ENCODE measurements around the gene ELL.

ELL gene

GRCh38 chr19:18397242-18398202, 124.3 kb downstream of the ELL start, which contains the start of gene LRRC25:
Gene LRRC25, minus strand, starts transcription at chr19:18397622. Its CDS starts 659 bp downstream, at chr19:18396963.
- Histone ChIP-seq H3K36me3 (replicated peaks; ENCODE audit: low read depth, low read length) (no peaks in the 10 kb centered on the region), H3K4me3 (ENCODE audit: low read length) (peak within 1 kb of the TSS; percentile 82), H3K79me2 (ENCODE audit: low read length) (no peaks in the 10 kb centered on the region), H3K9me3 (ENCODE audit: insufficient read depth, low read length) (no peaks in the 10 kb centered on the region), H4K20me1 (ENCODE audit: insufficient read depth, low read length) (no peaks in the 10 kb centered on the region), H2AFZ (ENCODE audit: low read depth, low read length) (peak within 1 kb of the TSS; percentile 10; the same call in 1 of the 2 replicates), H3K4me2 (ENCODE audit: low read length) (peak within 1 kb of the TSS; percentile 95), H3K27me3 (ENCODE audit: low read depth, low read length) (no peaks in the 10 kb centered on the region; the same call in 1 of the 2 replicates), H3K4me1 (ENCODE audit: low read length) (peaks cover 47% of the 10 kb centered on the region), H3K9ac (ENCODE audit: low read length) (peak within 1 kb of the TSS; percentile 54), H3K27ac (ENCODE audit: low read length) (no peak within 1 kb of the TSS)
- TF ChIP-seq EZH2phosphoT487 (IDR thresholded peaks at IDR 0.05; ENCODE audit: low read depth) (no peak), CTCF (IDR thresholded peaks at IDR 0.05; ENCODE audit: low read depth, low read length) (0 out of 2 replicates have a peak, but pooled peaks have one; percentile 9)

- H3K4me3 ChIP-seq (ENCODE audit: low read length), result peak overlapping the region; percentile 82
- H3K9ac ChIP-seq (ENCODE audit: low read length), result peak overlapping the region; percentile 54
- H3K4me1 ChIP-seq (ENCODE audit: low read length), result peaks cover 42% of the 10 kb centered on the region
- no peaks in the 10 kb centered on the region for H3K9me3 ChIP-seq (ENCODE audit: insufficient read depth, low read length)
- H2AFZ ChIP-seq (ENCODE audit: low read depth, low read length), result no peak overlapping the region
- H4K20me1 ChIP-seq (ENCODE audit: insufficient read depth, low read length), result no peaks in the 10 kb centered on the region
- TF ChIP-seq CTCF (IDR thresholded peaks at IDR 0.05; ENCODE audit: low read depth, low read length), result no peak
- H3K36me3 ChIP-seq (replicated peaks; ENCODE audit: low read depth, low read length), result no peaks in the 10 kb centered on the region
- H3K79me2 ChIP-seq (ENCODE audit: low read length), result no peaks in the 10 kb centered on the region
- H3K27ac ChIP-seq (ENCODE audit: low read length), result no peak overlapping the region
- H3K4me2 ChIP-seq (ENCODE audit: low read length), result peak overlapping the region; percentile 95
- H3K27me3 ChIP-seq (ENCODE audit: low read depth, low read length), result no peaks in the 10 kb centered on the region; the same call in 1 of the 2 replicates
Observed at GRCh38 chr19:18396471-18397241, 125.2 kb downstream of the ELL start.

- H3K9me3 ChIP-seq (ENCODE audit: insufficient read depth, low read length), result no peaks in the 10 kb centered on the region
- H3K4me2 ChIP-seq (ENCODE audit: low read length), result no peak overlapping the region
- H3K4me1 ChIP-seq (ENCODE audit: low read length), result peaks cover 27% of the 10 kb centered on the region
- H3K79me2 ChIP-seq (ENCODE audit: low read length), result no peaks in the 10 kb centered on the region
- H3K27ac ChIP-seq (ENCODE audit: low read length), result no peak overlapping the region
- peaks cover 4% of the 10 kb centered on the region; the same call in 1 of the 2 replicates for H3K27me3 ChIP-seq (ENCODE audit: low read depth, low read length)
- TF ChIP-seq CTCF (IDR thresholded peaks at IDR 0.05; ENCODE audit: low read depth, low read length) (no peak), EZH2phosphoT487 (IDR thresholded peaks at IDR 0.05; ENCODE audit: low read depth) (no peak)
- no peak overlapping the region for H3K4me3 ChIP-seq (ENCODE audit: low read length)
- H3K9ac ChIP-seq (ENCODE audit: low read length), result no peak overlapping the region
- H2AFZ ChIP-seq (ENCODE audit: low read depth, low read length), result no peak overlapping the region
- no peaks in the 10 kb centered on the region for H4K20me1 ChIP-seq (ENCODE audit: insufficient read depth, low read length)
- peaks cover 4% of the 10 kb centered on the region for H3K36me3 ChIP-seq (replicated peaks; ENCODE audit: low read depth, low read length)
Observed at GRCh38 chr19:18393836-18394235, 128.0 kb downstream of the ELL start.

GRCh38 chr19:18392926-18393325, 128.9 kb downstream of the ELL start:
- Histone ChIP-seq H4K20me1 (ENCODE audit: insufficient read depth, low read length) (no peaks in the 10 kb centered on the region), H3K36me3 (replicated peaks; ENCODE audit: low read depth, low read length) (peaks cover 4% of the 10 kb centered on the region), H3K79me2 (ENCODE audit: low read length) (no peaks in the 10 kb centered on the region), H3K27ac (ENCODE audit: low read length) (no peak overlapping the region), H2AFZ (ENCODE audit: low read depth, low read length) (no peak overlapping the region), H3K4me3 (ENCODE audit: low read length) (no peak overlapping the region), H3K27me3 (ENCODE audit: low read depth, low read length) (peaks cover 4% of the 10 kb centered on the region; the same call in 1 of the 2 replicates), H3K9ac (ENCODE audit: low read length) (no peak overlapping the region), H3K4me1 (ENCODE audit: low read length) (peaks cover 23% of the 10 kb centered on the region), H3K4me2 (ENCODE audit: low read length) (peak overlapping the region; percentile 25), H3K9me3 (ENCODE audit: insufficient read depth, low read length) (no peaks in the 10 kb centered on the region)
- no peak for TF ChIP-seq EZH2phosphoT487 (IDR thresholded peaks at IDR 0.05; ENCODE audit: low read depth)
- TF ChIP-seq CTCF (IDR thresholded peaks at IDR 0.05; ENCODE audit: low read depth, low read length), result no peak
